ENCODE measurements around the gene RBMS3. TPM values are rescaled to one million over a fixed set of nuclear protein-coding genes. Genes with fewer than 3 reads are reported as not detected.

The RBMS3 gene
- polyA plus RNA-seq, 1 experiment, result 33.4 TPM

DNA sequence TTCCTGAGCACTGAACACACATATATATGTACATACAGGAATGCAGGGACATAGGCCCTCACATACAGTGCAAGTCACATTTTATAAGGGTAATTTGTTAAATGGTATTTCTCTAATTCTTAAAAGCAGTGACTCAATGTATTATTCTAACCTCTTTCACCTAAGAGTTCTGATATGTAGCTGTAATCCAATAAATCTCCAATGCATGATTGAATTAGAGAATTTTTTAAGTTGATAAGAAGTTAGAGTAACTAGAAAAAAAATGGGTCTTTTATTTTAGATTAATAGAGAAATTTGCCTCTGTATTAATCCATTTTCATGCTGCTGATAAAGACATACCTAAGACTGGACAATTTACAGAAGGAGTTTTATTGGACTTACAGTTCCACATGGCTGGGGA is 98.2 kb downstream of the RBMS3 start:
- Histone ChIP-seq H3K27ac (ENCODE audit: low read depth, low read length) (no peak overlapping the region), H3K27me3 (ENCODE audit: control insufficient read depth, insufficient read depth, low read length) (no peaks in the 10 kb centered on the region), H3K4me3 (ENCODE audit: low read depth, low read length) (no peak overlapping the region), H3K9me3 (ENCODE audit: control insufficient read depth, insufficient read depth, low read length) (no peaks in the 10 kb centered on the region)
- TF ChIP-seq, protein P1, sequence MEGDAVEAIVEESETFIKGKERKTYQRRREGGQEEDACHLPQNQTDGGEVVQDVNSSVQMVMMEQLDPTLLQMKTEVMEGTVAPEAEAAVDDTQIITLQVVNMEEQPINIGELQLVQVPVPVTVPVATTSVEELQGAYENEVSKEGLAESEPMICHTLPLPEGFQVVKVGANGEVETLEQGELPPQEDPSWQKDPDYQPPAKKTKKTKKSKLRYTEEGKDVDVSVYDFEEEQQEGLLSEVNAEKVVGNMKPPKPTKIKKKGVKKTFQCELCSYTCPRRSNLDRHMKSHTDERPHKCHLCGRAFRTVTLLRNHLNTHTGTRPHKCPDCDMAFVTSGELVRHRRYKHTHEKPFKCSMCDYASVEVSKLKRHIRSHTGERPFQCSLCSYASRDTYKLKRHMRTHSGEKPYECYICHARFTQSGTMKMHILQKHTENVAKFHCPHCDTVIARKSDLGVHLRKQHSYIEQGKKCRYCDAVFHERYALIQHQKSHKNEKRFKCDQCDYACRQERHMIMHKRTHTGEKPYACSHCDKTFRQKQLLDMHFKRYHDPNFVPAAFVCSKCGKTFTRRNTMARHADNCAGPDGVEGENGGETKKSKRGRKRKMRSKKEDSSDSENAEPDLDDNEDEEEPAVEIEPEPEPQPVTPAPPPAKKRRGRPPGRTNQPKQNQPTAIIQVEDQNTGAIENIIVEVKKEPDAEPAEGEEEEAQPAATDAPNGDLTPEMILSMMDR (IDR thresholded peaks at IDR 0.05; ENCODE audit: low read depth, low read length), result no peak
- ChIA-PET CTCF (no interaction called here), POLR2A (no interaction called here)
- DNase-seq (ENCODE audit: low read depth, low spot score), result no peak

GRCh38 chr3:29381595-29381994 is 100.7 kb downstream of the RBMS3 start:
- no peaks in the 10 kb centered on the region for H3K9me3 ChIP-seq (ENCODE audit: control insufficient read depth, insufficient read depth, low read length)
- ChIA-PET POLR2A (no interaction called here), CTCF (no interaction called here)
- no peak overlapping the region for H3K27ac ChIP-seq (ENCODE audit: low read depth, low read length)
- H3K27me3 ChIP-seq (ENCODE audit: control insufficient read depth, insufficient read depth, low read length), result no peaks in the 10 kb centered on the region
- TF ChIP-seq, protein P1 (IDR thresholded peaks at IDR 0.05; ENCODE audit: low read depth, low read length), result no peak
- H3K4me3 ChIP-seq (ENCODE audit: low read depth, low read length), result no peak overlapping the region
- no peak for DNase-seq (ENCODE audit: low read depth, low spot score)

- CTCF ChIA-PET, result no interaction called here
- Histone ChIP-seq H3K27ac (ENCODE audit: low read depth, low read length) (no peak overlapping the region), H3K4me3 (ENCODE audit: low read depth, low read length) (no peak overlapping the region)
Observed at GRCh38 chr3:29382409-29382808, 101.5 kb downstream of the RBMS3 start.

DNA sequence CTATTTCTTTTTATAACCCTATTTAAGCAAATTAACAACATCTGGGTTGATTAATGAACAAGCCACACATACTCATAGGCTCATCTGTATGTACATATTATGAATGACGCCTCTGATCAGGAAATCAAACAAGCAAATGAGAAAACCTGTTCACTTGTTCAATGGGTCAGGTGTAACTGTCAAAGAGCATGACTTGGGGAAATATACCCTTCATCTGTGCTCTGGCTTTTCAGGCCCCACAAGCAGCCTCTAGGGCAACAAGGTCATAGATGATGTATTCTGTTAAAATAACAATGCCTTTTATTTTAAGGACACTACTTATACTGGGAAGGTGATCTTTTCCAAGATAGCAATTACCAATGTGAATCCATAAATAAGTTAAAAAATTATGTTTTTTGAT is 102.0 kb downstream of the RBMS3 start:
- POLR2A ChIA-PET, result no interaction called here

More at GRCh38 chr3:29382409-29382808, 101.5 kb downstream of the RBMS3 start:
- H3K27me3 ChIP-seq (ENCODE audit: control insufficient read depth, insufficient read depth, low read length), result no peaks in the 10 kb centered on the region
- TF ChIP-seq, protein P1 (IDR thresholded peaks at IDR 0.05; ENCODE audit: low read depth, low read length), result no peak
- H3K9me3 ChIP-seq (ENCODE audit: control insufficient read depth, insufficient read depth, low read length), result no peaks in the 10 kb centered on the region
- DNase-seq (ENCODE audit: low read depth, low spot score), result no peak
- POLR2A ChIA-PET, result no interaction called here

DNA sequence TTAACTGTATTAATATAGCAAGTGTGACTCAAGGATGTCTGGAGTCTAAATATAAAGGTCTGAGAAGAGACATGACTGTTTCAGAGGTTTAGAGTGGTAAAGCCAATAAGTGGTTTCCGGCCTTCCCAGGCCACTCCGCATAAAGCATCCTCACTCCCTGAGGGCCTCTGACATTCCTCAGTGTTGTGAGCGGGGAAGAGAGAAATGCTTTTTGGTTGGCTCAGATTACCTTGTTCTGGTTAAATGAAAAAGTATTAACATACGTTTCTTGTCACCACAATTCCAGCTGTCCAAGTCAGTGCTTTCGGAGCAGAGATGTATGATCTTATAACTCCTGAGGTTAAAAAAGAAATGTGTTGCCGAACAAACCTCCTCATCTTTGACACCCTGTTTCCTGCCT is 103.8 kb downstream of the RBMS3 start:
- no peaks in the 10 kb centered on the region for H3K27me3 ChIP-seq (ENCODE audit: control insufficient read depth, insufficient read depth, low read length)
- no peaks in the 10 kb centered on the region for H3K9me3 ChIP-seq (ENCODE audit: control insufficient read depth, insufficient read depth, low read length)
- no peak overlapping the region for H3K4me3 ChIP-seq (ENCODE audit: low read depth, low read length)
- TF ChIP-seq, protein P1 (IDR thresholded peaks at IDR 0.05; ENCODE audit: low read depth, low read length), result no peak
- ChIA-PET POLR2A (interaction anchor here (0.6 kb wide), 1 partner anchor 104 kb away, joined by 3 read pairs; the partner anchor contains the start of gene RBMS3), CTCF (no interaction called here)
- DNase-seq (ENCODE audit: low read depth, low spot score), result no peak
- H3K27ac ChIP-seq (ENCODE audit: low read depth, low read length), result no peak overlapping the region

More for the DNA sequence above, 102.0 kb downstream of the RBMS3 start:
- CTCF ChIA-PET, result no interaction called here
- H3K27ac ChIP-seq (ENCODE audit: low read depth, low read length), result no peak overlapping the region
- DNase-seq (ENCODE audit: low read depth, low spot score), result no peak
- H3K9me3 ChIP-seq (ENCODE audit: control insufficient read depth, insufficient read depth, low read length), result no peaks in the 10 kb centered on the region
- TF ChIP-seq, protein P1 (IDR thresholded peaks at IDR 0.05; ENCODE audit: low read depth, low read length), result no peak
- no peak overlapping the region for H3K4me3 ChIP-seq (ENCODE audit: low read depth, low read length)
- no peaks in the 10 kb centered on the region for H3K27me3 ChIP-seq (ENCODE audit: control insufficient read depth, insufficient read depth, low read length)

All from AG04450 (cell line).